Vagina (tissue), 2 donors: ENCODE results near the gene SPECC1. TPM values are rescaled to one million over a fixed set of nuclear protein-coding genes. Genes with fewer than 3 reads are reported as not detected.

Source experiments
- DNase-seq, 2 donors: peaks; one replicate each; pipeline ENCODE4 v3.0.0-alpha.2; 2017; ENCODE audit errors: extremely low spot score in 2 of 2
- H3K27ac ChIP-seq: fragments of 200-600 bp; sonication (generic); one replicate; pipeline ENCODE4 v1.5.1; 2019
- H3K27me3 ChIP-seq: fragments of 200-600 bp; sonication (generic); one replicate; pipeline ENCODE4 v1.5.1; 2019
- H3K36me3 ChIP-seq, 2 donors: fragments of 200-600 bp; sonication (generic); one replicate each; pipeline ENCODE4 v1.5.1; 2017 to 2019
- H3K4me1 ChIP-seq: fragments of 200-600 bp; sonication (generic); one replicate; pipeline ENCODE4 v1.5.1; 2019
- H3K4me3 ChIP-seq, 2 donors: fragments of 200-600 bp; sonication (generic); 1 replicate in 1 of 2; 2 replicates in 1 of 2; pipeline ENCODE4 v1.5.1; 2016 to 2019
- H3K9me3 ChIP-seq: fragments of 200-600 bp; sonication (generic); one replicate; pipeline ENCODE4 v1.5.1; 2019
- POLR2A ChIP-seq, 2 donors: fragments of 450-650 bp; IDR thresholded peaks; one replicate each; pipeline ENCODE4 v1.6.1; 2017; ENCODE audit warnings: antibody characterized with exemption in 2 of 2, mild to moderate bottlenecking in 2 of 2, moderate library complexity in 2 of 2
- POLR2AphosphoS5 ChIP-seq, 2 donors: sonication (generic); formaldehyde crosslinking; IDR thresholded peaks; one replicate each; pipeline ENCODE4 v1.9.0; 2017; ENCODE audit warnings: antibody characterized with exemption in 2 of 2, mild to moderate bottlenecking in 2 of 2, low read depth in 1 of 2; ENCODE audit not compliant: insufficient read depth in 1 of 2
- intact Hi-C: fragments of 100-400 bp; cut with DNase I; formaldehyde crosslinking; loops from one replicate; pipeline ENCODE4 v1.15.1; 2023
- total RNA-seq: library from RNA; depleted of rRNA; stranded (reverse); fragments of >200 nt; gene quantifications from one replicate; pipeline ENCODE4 v1.2.3, GENCODE V29; 2016
- TF ChIP-seq, protein P1 (sequence below), 3 experiments: fragments of 450-650 bp in 2 of 3; fragments of 200-600 bp in 1 of 3; sonication (generic) in 1 of 3; IDR thresholded peaks; one replicate each; pipeline ENCODE4 v1.5.1; 2017 to 2019; ENCODE audit warnings: antibody characterized with exemption in 3 of 3, mild to moderate bottlenecking in 2 of 3, moderate library complexity in 2 of 3

Gene SPECC1
- total RNA-seq, 1 donor from 2014 or later = 25.3 TPM

- Histone ChIP-seq H3K4me1 (no peaks in the 10 kb centered on the region), H3K4me3 (no peak overlapping the region), H3K27me3 (no peaks in the 10 kb centered on the region), H3K27ac (peak overlapping the region; percentile 7), H3K9me3 (no peaks in the 10 kb centered on the region), H3K36me3 (no peaks in the 10 kb centered on the region)
- intact Hi-C loops = no loop called here
- DNase-seq = peak in 1 of 2 donors; percentile 40
- TF ChIP-seq, protein P1, sequence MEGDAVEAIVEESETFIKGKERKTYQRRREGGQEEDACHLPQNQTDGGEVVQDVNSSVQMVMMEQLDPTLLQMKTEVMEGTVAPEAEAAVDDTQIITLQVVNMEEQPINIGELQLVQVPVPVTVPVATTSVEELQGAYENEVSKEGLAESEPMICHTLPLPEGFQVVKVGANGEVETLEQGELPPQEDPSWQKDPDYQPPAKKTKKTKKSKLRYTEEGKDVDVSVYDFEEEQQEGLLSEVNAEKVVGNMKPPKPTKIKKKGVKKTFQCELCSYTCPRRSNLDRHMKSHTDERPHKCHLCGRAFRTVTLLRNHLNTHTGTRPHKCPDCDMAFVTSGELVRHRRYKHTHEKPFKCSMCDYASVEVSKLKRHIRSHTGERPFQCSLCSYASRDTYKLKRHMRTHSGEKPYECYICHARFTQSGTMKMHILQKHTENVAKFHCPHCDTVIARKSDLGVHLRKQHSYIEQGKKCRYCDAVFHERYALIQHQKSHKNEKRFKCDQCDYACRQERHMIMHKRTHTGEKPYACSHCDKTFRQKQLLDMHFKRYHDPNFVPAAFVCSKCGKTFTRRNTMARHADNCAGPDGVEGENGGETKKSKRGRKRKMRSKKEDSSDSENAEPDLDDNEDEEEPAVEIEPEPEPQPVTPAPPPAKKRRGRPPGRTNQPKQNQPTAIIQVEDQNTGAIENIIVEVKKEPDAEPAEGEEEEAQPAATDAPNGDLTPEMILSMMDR (IDR thresholded peaks at IDR 0.05) = no peak
- TF ChIP-seq POLR2A (IDR thresholded peaks at IDR 0.05) = no peak
- no peak for TF ChIP-seq POLR2AphosphoS5 (IDR thresholded peaks at IDR 0.05; ENCODE audit: insufficient read depth in 1 of 2, low read depth in 1 of 2)
Observed at GRCh38 chr17:20092973-20093626, 83.9 kb downstream of the SPECC1 start.

DNA sequence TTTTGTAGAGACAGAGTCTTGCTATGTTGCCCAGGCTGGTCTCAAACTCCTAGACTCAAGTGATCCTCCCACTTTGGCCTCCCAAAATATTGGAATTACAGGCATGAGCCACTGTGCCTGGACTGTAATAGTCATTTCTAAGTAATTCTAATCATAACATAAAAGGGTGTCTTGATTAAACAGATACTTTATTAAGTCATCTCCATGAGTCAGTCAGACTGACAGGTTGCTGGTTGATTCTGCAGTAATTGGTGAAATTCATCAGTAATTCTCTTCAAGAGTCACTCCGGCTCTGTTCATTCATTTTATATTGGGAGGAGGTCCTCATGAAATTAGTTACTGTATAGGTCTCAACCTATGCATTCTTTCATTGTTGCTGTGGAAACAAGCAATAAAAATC, 85.6 kb downstream of the SPECC1 start:
- no peaks in the 10 kb centered on the region for H3K27me3 ChIP-seq
- intact Hi-C loops = no loop called here

GRCh38 chr17:20095336-20096080, 86.3 kb downstream of the SPECC1 start:
- no peak for DNase-seq
- H3K4me3 ChIP-seq = no peak overlapping the region
- intact Hi-C loops = no loop called here

More for the DNA sequence above, 85.6 kb downstream of the SPECC1 start:
- Histone ChIP-seq H3K4me1 (no peaks in the 10 kb centered on the region), H3K9me3 (no peaks in the 10 kb centered on the region), H3K36me3 (no peaks in the 10 kb centered on the region), H3K27ac (no peak overlapping the region), H3K4me3 (no peak overlapping the region)
- TF ChIP-seq, protein P1 (IDR thresholded peaks at IDR 0.05) = no peak
- no peak for TF ChIP-seq POLR2AphosphoS5 (IDR thresholded peaks at IDR 0.05; ENCODE audit: insufficient read depth in 1 of 2, low read depth in 1 of 2)
- no peak for TF ChIP-seq POLR2A (IDR thresholded peaks at IDR 0.05)
- no peak for DNase-seq

GRCh38 chr17:20096430-20096829, 87.3 kb downstream of the SPECC1 start:
- Histone ChIP-seq H3K9me3 (no peaks in the 10 kb centered on the region), H3K36me3 (no peaks in the 10 kb centered on the region), H3K4me3 (no peak overlapping the region), H3K4me1 (no peaks in the 10 kb centered on the region), H3K27ac (no peak overlapping the region), H3K27me3 (no peaks in the 10 kb centered on the region)
- TF ChIP-seq, protein P1 (IDR thresholded peaks at IDR 0.05) = no peak
- TF ChIP-seq POLR2A (IDR thresholded peaks at IDR 0.05) (no peak), POLR2AphosphoS5 (IDR thresholded peaks at IDR 0.05; ENCODE audit: insufficient read depth in 1 of 2, low read depth in 1 of 2) (no peak)
- intact Hi-C loops = no loop called here
- no peak for DNase-seq

More at GRCh38 chr17:20095336-20096080, 86.3 kb downstream of the SPECC1 start:
- Histone ChIP-seq H3K27ac (peak overlapping the region; percentile 21), H3K4me1 (no peaks in the 10 kb centered on the region), H3K9me3 (no peaks in the 10 kb centered on the region), H3K27me3 (no peaks in the 10 kb centered on the region), H3K36me3 (no peaks in the 10 kb centered on the region)
- peak in 1 of 2 donors; percentile 55 for TF ChIP-seq POLR2AphosphoS5 (IDR thresholded peaks at IDR 0.05; ENCODE audit: insufficient read depth in 1 of 2, low read depth in 1 of 2)
- no peak for TF ChIP-seq POLR2A (IDR thresholded peaks at IDR 0.05)
- TF ChIP-seq, protein P1 (IDR thresholded peaks at IDR 0.05) = peak in 1 of 3 experiments; percentile 7

GRCh38 chr17:20097330-20097729, 88.2 kb downstream of the SPECC1 start:
- no peak overlapping the region for H3K4me3 ChIP-seq
- H3K9me3 ChIP-seq = no peaks in the 10 kb centered on the region
- no peak overlapping the region for H3K27ac ChIP-seq
- TF ChIP-seq POLR2A (IDR thresholded peaks at IDR 0.05) (no peak), POLR2AphosphoS5 (IDR thresholded peaks at IDR 0.05; ENCODE audit: insufficient read depth in 1 of 2, low read depth in 1 of 2) (no peak)
- TF ChIP-seq, protein P1 (IDR thresholded peaks at IDR 0.05) = no peak
- H3K36me3 ChIP-seq = no peaks in the 10 kb centered on the region
- no peak for DNase-seq
- intact Hi-C loops = no loop called here
- no peaks in the 10 kb centered on the region for H3K4me1 ChIP-seq
- no peaks in the 10 kb centered on the region for H3K27me3 ChIP-seq
